Measurements from ENCODE around the gene PLVAP. TPM values are rescaled to one million over a fixed set of nuclear protein-coding genes. Genes with fewer than 3 reads are reported as not detected.

The PLVAP gene
- total RNA-seq, 1 donor from 2014 or later, result 378 TPM

DNA sequence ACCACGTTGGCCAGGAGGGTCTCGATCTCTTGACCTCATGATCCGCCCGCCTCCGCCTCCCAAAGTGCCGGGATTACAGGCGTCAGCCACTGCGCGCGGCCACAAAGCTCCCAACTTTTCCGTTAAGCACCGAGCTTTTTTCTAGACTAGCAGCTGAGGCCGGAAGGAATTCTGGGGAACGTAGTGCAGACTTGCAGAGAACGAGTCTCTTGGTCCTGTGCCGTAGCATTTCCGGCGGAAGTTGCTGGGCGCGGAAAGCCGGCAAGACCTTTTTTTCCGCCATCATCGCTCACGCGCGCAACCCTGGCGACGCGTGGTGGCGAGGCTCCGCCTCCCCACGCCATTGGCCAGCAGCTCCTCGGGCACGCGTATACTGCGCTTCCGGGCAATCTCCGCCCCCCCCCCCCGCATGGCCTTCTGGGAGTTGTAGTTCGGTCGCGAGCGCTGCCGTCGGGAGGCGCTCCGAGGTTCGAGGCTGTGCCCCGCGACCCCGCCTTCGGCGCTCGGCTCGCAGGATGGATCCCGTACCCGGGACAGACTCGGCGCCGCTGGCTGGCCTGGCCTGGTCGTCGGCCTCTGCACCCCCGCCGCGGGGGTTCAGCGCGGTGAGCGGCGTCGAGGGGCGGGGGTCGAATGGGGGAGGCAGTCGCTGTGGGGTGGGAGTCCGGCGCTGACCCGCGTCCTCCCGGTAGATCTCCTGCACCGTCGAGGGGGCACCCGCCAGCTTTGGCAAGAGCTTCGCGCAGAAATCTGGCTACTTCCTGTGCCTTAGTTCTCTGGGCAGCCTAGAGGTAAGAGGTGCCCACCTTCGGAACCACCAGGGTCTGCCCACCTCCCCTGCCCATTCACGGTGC, 42.7 kb upstream of the PLVAP start, which contains the start of gene MVB12A:
Gene MVB12A, plus strand, starts transcription at position 427 of the 854 bp plus-strand sequence. Its CDS starts 89 bp downstream, at position 516.
- Histone ChIP-seq H3K9me3 (no peaks in the 10 kb centered on the region), H3K36me3 (peaks cover 0 to 3% of the 10 kb centered on the region in 2 donors), H3K27me3 (no peaks in the 10 kb centered on the region), H3K4me1 (peaks cover 5 to 6% of the 10 kb centered on the region in 2 donors), H3K27ac (peak within 1 kb of the TSS; percentile 28 to 78), H3K4me3 (peak within 1 kb of the TSS; percentile 62 to 85)
- intact Hi-C loops (cut with DNase I), result loop anchor here (1.0 to 2.0 kb wide), 2 partner anchors 29 to 51 kb away; partner anchors contain the start of gene SLC27A1
- peak; percentile 91 to 98 for DNase-seq (ENCODE audit: low spot score in 2 of 2)
- TF ChIP-seq, protein P1, sequence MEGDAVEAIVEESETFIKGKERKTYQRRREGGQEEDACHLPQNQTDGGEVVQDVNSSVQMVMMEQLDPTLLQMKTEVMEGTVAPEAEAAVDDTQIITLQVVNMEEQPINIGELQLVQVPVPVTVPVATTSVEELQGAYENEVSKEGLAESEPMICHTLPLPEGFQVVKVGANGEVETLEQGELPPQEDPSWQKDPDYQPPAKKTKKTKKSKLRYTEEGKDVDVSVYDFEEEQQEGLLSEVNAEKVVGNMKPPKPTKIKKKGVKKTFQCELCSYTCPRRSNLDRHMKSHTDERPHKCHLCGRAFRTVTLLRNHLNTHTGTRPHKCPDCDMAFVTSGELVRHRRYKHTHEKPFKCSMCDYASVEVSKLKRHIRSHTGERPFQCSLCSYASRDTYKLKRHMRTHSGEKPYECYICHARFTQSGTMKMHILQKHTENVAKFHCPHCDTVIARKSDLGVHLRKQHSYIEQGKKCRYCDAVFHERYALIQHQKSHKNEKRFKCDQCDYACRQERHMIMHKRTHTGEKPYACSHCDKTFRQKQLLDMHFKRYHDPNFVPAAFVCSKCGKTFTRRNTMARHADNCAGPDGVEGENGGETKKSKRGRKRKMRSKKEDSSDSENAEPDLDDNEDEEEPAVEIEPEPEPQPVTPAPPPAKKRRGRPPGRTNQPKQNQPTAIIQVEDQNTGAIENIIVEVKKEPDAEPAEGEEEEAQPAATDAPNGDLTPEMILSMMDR (IDR thresholded peaks at IDR 0.05), result no peak

DNA sequence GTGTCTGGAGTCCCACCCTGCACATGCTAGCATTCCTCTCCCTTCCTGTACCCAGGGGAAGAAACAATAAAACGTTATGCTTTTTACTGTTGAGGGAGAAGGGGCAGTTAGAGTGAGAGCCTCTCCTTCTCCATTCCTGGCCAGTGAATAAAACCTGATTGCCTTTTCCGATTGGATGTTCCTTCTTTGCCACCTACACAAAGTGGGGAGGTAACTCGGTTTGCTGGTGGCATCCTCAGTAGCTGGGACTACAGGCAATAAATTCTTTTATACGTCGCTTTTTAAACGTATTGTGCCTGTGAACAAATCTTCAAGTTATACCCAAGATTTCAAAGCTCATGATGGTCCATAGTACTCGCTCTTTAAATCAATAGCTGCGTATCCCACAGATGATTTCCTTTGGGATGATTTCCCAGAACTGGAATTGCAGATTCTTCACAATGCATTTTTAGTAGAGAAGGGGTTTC, 42.0 kb upstream of the PLVAP start:
- Histone ChIP-seq H3K27me3 (no peaks in the 10 kb centered on the region), H3K4me3 (peak overlapping the region; percentile 29 to 63), H3K27ac (peak overlapping the region; percentile 28 to 78), H3K36me3 (peaks cover 0 to 3% of the 10 kb centered on the region in 2 donors), H3K4me1 (peaks cover 5 to 6% of the 10 kb centered on the region in 2 donors), H3K9me3 (no peaks in the 10 kb centered on the region)
- intact Hi-C loops (cut with DNase I), result loop anchor here (1.0 kb wide), 1 partner anchor 28 kb away; no protein-coding TSS in a partner anchor
- no peak for DNase-seq (ENCODE audit: low spot score in 2 of 2)
- TF ChIP-seq, protein P1 (IDR thresholded peaks at IDR 0.05), result no peak

DNA sequence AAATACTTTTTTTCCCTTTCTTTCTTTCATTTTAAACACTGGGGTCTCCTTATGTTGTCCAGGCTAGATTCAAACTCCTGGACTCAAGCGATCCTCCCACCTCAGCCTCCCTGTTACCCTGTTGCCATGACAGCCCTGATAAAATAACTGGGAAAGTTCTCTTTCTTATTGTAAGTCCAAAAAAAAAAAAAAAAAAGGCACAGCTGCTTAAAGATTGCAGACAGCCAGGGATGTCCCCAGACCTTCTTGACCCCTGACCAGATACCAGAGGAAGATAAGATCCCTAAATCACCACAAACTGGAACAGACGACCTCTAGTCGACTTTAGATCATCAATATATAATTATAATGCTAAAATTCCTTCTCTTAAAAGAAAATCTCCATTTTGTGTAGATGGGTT, 41.6 kb upstream of the PLVAP start:
- Histone ChIP-seq H3K4me3 (peak overlapping the region; percentile 29 to 63), H3K27ac (peak overlapping the region in 1 of 2 donors; percentile 78), H3K4me1 (peaks cover 5 to 6% of the 10 kb centered on the region in 2 donors), H3K27me3 (no peaks in the 10 kb centered on the region), H3K9me3 (no peaks in the 10 kb centered on the region), H3K36me3 (peaks cover 0 to under 1% of the 10 kb centered on the region in 2 donors)
- intact Hi-C loops (cut with DNase I), result loop anchor here (1.0 kb wide), 1 partner anchor 27 kb away; no protein-coding TSS in a partner anchor
- no peak for DNase-seq (ENCODE audit: low spot score in 2 of 2)
- TF ChIP-seq, protein P1 (IDR thresholded peaks at IDR 0.05), result no peak

DNA sequence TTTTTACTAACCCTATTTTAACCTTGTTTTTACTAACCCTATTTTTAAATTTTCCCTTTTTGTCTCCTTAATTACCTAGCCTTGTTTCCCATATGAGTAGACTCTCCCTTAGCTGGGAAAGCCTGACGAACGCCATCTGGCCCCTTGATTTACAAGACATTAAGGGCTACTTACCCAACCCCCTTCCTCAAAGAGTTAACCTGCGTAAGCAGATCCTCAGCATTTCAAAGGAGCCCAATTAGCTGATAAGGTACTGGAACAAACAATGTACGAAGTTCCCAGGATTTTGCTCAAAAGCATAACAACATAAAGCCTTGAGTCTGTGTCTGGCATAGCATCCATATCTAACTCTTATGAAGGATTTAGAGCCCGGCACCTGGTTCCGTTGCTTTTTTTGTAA, 38.0 kb upstream of the PLVAP start:
- H3K27me3 ChIP-seq, result no peaks in the 10 kb centered on the region
- TF ChIP-seq, protein P1 (IDR thresholded peaks at IDR 0.05), result no peak
- intact Hi-C loops (cut with DNase I), result no loop called here
- no peak overlapping the region for H3K4me3 ChIP-seq
- no peaks in the 10 kb centered on the region for H3K36me3 ChIP-seq
- H3K27ac ChIP-seq, result no peak overlapping the region
- peaks cover 0 to 5% of the 10 kb centered on the region in 2 donors for H3K4me1 ChIP-seq
- no peak for DNase-seq (ENCODE audit: low spot score in 2 of 2)
- no peaks in the 10 kb centered on the region for H3K9me3 ChIP-seq

DNA sequence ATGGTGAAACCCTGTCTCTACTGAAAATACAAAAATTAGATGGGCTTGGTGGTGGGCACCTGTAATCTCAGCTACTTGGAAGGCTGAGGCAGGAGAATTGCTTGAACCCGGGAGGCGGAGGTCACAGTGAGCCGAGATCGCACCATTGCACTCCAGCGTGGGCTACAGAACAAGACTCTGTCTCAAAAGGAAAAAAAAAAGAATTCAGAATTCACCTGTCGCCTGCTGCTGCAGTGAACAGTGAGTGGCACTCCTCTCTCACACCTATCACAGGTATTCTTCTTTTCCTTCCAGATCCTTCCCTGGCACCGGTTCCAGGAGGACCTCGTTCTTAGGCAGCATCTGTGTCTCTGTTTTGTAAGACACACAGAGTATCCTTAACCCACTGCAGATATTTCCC, 37.0 kb upstream of the PLVAP start:
- Histone ChIP-seq H3K4me1 (peaks cover 0 to 2% of the 10 kb centered on the region in 2 donors), H3K9me3 (no peaks in the 10 kb centered on the region), H3K4me3 (no peak overlapping the region), H3K27ac (no peak overlapping the region), H3K27me3 (no peaks in the 10 kb centered on the region), H3K36me3 (no peaks in the 10 kb centered on the region)
- intact Hi-C loops (cut with DNase I), result no loop called here
- no peak for DNase-seq (ENCODE audit: low spot score in 2 of 2)
- TF ChIP-seq, protein P1 (IDR thresholded peaks at IDR 0.05), result no peak

Measured in ascending aorta (tissue), 2 donors.